Neural progenitor cell (in vitro differentiated cells): Measurements from ENCODE around the gene ST13. TPM values are rescaled to one million over a fixed set of nuclear protein-coding genes. Genes with fewer than 3 reads are reported as not detected.

Experiments
- DNase-seq: peaks from one replicate; pipeline ENCODE4 v3.0.0-alpha.2; 2016; ENCODE audit warnings: low spot score
- H2AFZ ChIP-seq: fragments of 200-600 bp; sonication (generic); replicated peaks from 2 replicates; pipeline ENCODE4 v1.6.1; 2016; ENCODE audit warnings: antibody characterized with exemption
- H3F3A ChIP-seq: fragments of 200-600 bp; sonication (generic); 2 replicates; pipeline ENCODE4 v1.6.1; 2016; ENCODE audit warnings: antibody characterized with exemption, low read depth
- H3K27ac ChIP-seq: fragments of 200-600 bp; sonication (generic); 2 replicates; pipeline ENCODE4 v1.5.1; 2016; ENCODE audit warnings: mild to moderate bottlenecking
- H3K27me3 ChIP-seq: fragments of 200-600 bp; sonication (generic); 2 replicates; pipeline ENCODE4 v1.6.1; 2016; ENCODE audit warnings: mild to moderate bottlenecking, moderate library complexity
- H3K36me3 ChIP-seq: fragments of 200-600 bp; sonication (generic); 2 replicates; pipeline ENCODE4 v1.5.1; 2016
- H3K4me1 ChIP-seq: fragments of 200-600 bp; sonication (generic); 2 replicates; pipeline ENCODE4 v1.6.1; 2016; ENCODE audit warnings: mixed run types
- H3K4me2 ChIP-seq: fragments of 200-600 bp; sonication (generic); 2 replicates; pipeline ENCODE4 v1.6.1; 2016
- H3K4me3 ChIP-seq: fragments of 200-600 bp; sonication (generic); 2 replicates; pipeline ENCODE4 v1.5.1; 2016
- H3K79me2 ChIP-seq: fragments of 200-600 bp; sonication (generic); 2 replicates; pipeline ENCODE4 v1.6.1; 2016; ENCODE audit warnings: low read depth
- H3K9ac ChIP-seq: fragments of 200-600 bp; sonication (generic); 2 replicates; pipeline ENCODE4 v1.6.1; 2016
- H3K9me3 ChIP-seq: fragments of 200-600 bp; sonication (generic); 2 replicates; pipeline ENCODE4 v1.5.1; 2016; ENCODE audit warnings: low read depth
- H4K20me1 ChIP-seq: fragments of 200-600 bp; sonication (generic); 2 replicates; pipeline ENCODE4 v1.6.1; 2016; ENCODE audit warnings: low read depth
- H3K27ac Mint-ChIP-seq: 3 replicates; pipeline ENCODE4 v1.8.0; 2021; ENCODE audit warnings: mixed read lengths
- H3K27me3 Mint-ChIP-seq: 2 replicates; pipeline ENCODE4 v1.8.0; 2022; ENCODE audit warnings: low read depth, mild to moderate bottlenecking, inconsistent platforms, moderate library complexity, mixed read lengths; ENCODE audit not compliant: insufficient read depth
- H3K36me3 Mint-ChIP-seq: 3 replicates; pipeline ENCODE4 v1.8.0; 2021; ENCODE audit warnings: mixed read lengths
- H3K4me1 Mint-ChIP-seq: 3 replicates; pipeline ENCODE4 v1.8.0; 2021; ENCODE audit warnings: mixed read lengths
- H3K4me3 Mint-ChIP-seq: 3 replicates; pipeline ENCODE4 v1.8.0; 2021; ENCODE audit warnings: mild to moderate bottlenecking, moderate library complexity, mixed read lengths
- H3K9me3 Mint-ChIP-seq: 3 replicates; pipeline ENCODE4 v1.8.0; 2020; ENCODE audit warnings: mixed read lengths
- CTCF ChIP-seq: fragments of 200-600 bp; sonication (generic); IDR thresholded peaks from 2 replicates; pipeline ENCODE4 v1.5.1; 2017; ENCODE audit warnings: antibody characterized with exemption, mild to moderate bottlenecking
- EZH2 ChIP-seq: fragments of 200-600 bp; sonication (generic); IDR thresholded peaks from 2 replicates; pipeline ENCODE4 v1.6.1; 2017; ENCODE audit warnings: antibody characterized with exemption, mild to moderate bottlenecking, moderate library complexity
- EZH2phosphoT487 ChIP-seq: fragments of 200-600 bp; sonication (generic); IDR thresholded peaks from 2 replicates; pipeline ENCODE4 v1.6.1; 2017; ENCODE audit warnings: antibody characterized with exemption
- total RNA-seq: library from RNA; depleted of rRNA; stranded (reverse); fragments of >200 nt; gene quantifications from 2 replicates; pipeline ENCODE4 v1.2.3, GENCODE V29; 2015; ENCODE audit warnings: low replicate concordance

The ST13 gene
- total RNA-seq = 213 and 310 TPM in 2 replicates

- Histone ChIP-seq H3K9ac (peak within 1 kb of the TSS; percentile 97), H4K20me1 (peaks cover 40% of the 10 kb centered on the region), H3F3A (peaks cover 6% of the 10 kb centered on the region), H3K27me3 (no peaks in the 10 kb centered on the region), H3K9me3 (no peaks in the 10 kb centered on the region), H3K4me3 (peak within 1 kb of the TSS; percentile 89), H2AFZ (peak within 1 kb of the TSS; percentile 86), H3K4me1 (peaks cover 33% of the 10 kb centered on the region), H3K27ac (peak within 1 kb of the TSS; percentile 98), H3K4me2 (peak within 1 kb of the TSS; percentile 96), H3K36me3 (no peaks in the 10 kb centered on the region), H3K79me2 (peaks cover 95% of the 10 kb centered on the region)
- Mint-ChIP-seq H3K4me3 (peak within 1 kb of the TSS; percentile 99), H3K4me1 (peaks cover 42% of the 10 kb centered on the region), H3K36me3 (peaks cover 5% of the 10 kb centered on the region), H3K27me3 (no peaks in the 10 kb centered on the region), H3K27ac (peak within 1 kb of the TSS; percentile 100), H3K9me3 (no peaks in the 10 kb centered on the region)
- peak; percentile 98 for DNase-seq
- TF ChIP-seq CTCF (peak; percentile 48), EZH2 (no peak), EZH2phosphoT487 (no peak)
Observed at GRCh38 chr22:40856513-40857308, at the start of gene ST13, which contains the start of gene XPNPEP3. ST13 (minus strand) TSS chr22:40856639; CDS start chr22:40856540, 99 bp downstream. XPNPEP3 (plus strand) TSS chr22:40857148; CDS start chr22:40857182, 34 bp downstream.

GRCh38 chr22:40904101-40904500 lies 47.7 kb upstream of the ST13 start:
- peaks cover 7% of the 10 kb centered on the region for H3K36me3 Mint-ChIP-seq
- Histone ChIP-seq H3F3A (no peaks in the 10 kb centered on the region), H3K27ac (no peak overlapping the region), H3K27me3 (no peaks in the 10 kb centered on the region), H2AFZ (no peak overlapping the region), H4K20me1 (no peaks in the 10 kb centered on the region), H3K9ac (no peak overlapping the region), H3K79me2 (no peaks in the 10 kb centered on the region), H3K9me3 (no peaks in the 10 kb centered on the region), H3K4me3 (no peak overlapping the region), H3K36me3 (no peaks in the 10 kb centered on the region), H3K4me2 (no peak overlapping the region), H3K4me1 (no peaks in the 10 kb centered on the region)
- no peak for TF ChIP-seq EZH2phosphoT487
- no peak for TF ChIP-seq CTCF
- no peak for TF ChIP-seq EZH2
- no peak for DNase-seq
- H3K4me3 Mint-ChIP-seq = no peak overlapping the region
- H3K27me3 Mint-ChIP-seq = no peaks in the 10 kb centered on the region
- peak overlapping the region; percentile 7 for H3K27ac Mint-ChIP-seq
- no peaks in the 10 kb centered on the region for H3K9me3 Mint-ChIP-seq
- H3K4me1 Mint-ChIP-seq = no peaks in the 10 kb centered on the region

DNA sequence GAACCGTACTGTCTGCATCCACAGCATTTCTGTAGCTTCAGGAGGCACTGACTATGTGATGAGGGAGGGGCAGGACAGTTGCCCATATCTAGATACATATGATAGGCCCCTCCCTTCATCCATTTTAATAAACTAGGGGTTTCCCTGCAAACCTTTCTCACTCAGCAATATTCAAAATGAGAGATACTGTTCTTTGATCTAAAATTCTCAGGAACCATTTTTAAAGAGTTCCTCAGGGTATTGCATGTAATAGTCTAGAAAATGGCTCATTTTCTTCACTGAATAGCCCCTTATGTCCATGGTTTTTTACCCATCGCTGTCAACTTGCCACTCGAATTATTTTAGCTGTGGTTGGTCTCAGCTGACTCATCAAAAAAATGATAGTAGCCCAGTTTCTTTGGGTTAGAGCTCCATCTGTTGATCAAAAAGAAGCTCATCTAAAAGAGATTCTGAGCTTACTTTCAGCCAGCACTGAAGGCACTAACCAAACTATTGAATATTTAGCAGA lies 42.5 kb upstream of the ST13 start:
- Histone ChIP-seq H3K9ac (no peak overlapping the region), H2AFZ (no peak overlapping the region), H3K9me3 (no peaks in the 10 kb centered on the region), H4K20me1 (no peaks in the 10 kb centered on the region), H3K4me1 (no peaks in the 10 kb centered on the region), H3K79me2 (no peaks in the 10 kb centered on the region), H3K36me3 (no peaks in the 10 kb centered on the region), H3K27ac (no peak overlapping the region), H3K4me3 (no peak overlapping the region), H3K4me2 (no peak overlapping the region), H3F3A (no peaks in the 10 kb centered on the region), H3K27me3 (no peaks in the 10 kb centered on the region)
- Mint-ChIP-seq H3K4me3 (no peak overlapping the region), H3K9me3 (no peaks in the 10 kb centered on the region), H3K27me3 (no peaks in the 10 kb centered on the region), H3K36me3 (peaks cover 4% of the 10 kb centered on the region), H3K4me1 (no peaks in the 10 kb centered on the region), H3K27ac (no peak overlapping the region)
- no peak for TF ChIP-seq EZH2phosphoT487
- no peak for TF ChIP-seq EZH2
- peak; percentile 51 for TF ChIP-seq CTCF
- peak; percentile 36 for DNase-seq
